Esophagus squamous epithelium (tissue), 5 donors: ENCODE measurements around the gene DGKD. TPM values are rescaled to one million over a fixed set of nuclear protein-coding genes. Genes with fewer than 3 reads are reported as not detected.

ENCODE experiments used
- DNase-seq: peaks from one replicate; lab custom pipeline; 2025; lab: John Stamatoyannopoulos, UW
- H3K27ac ChIP-seq, 4 donors: fragments of 200-600 bp; sonication (generic); one replicate each; pipeline ENCODE4 v1.5.1; 2016 to 2019; ENCODE audit warnings: mild to moderate bottlenecking in 1 of 4
- H3K27me3 ChIP-seq, 4 donors: fragments of 200-600 bp; sonication (generic); 1 replicate in 3 of 4; 2 replicates in 1 of 4; pipeline versions ENCODE4 v1.5.1 to v1.6.0; 2017 to 2021; ENCODE audit warnings: antibody characterized with exemption in 1 of 4
- H3K36me3 ChIP-seq, 3 donors: fragments of 200-600 bp; sonication (generic); one replicate each; pipeline ENCODE4 v1.5.1; 2016 to 2019
- H3K4me1 ChIP-seq, 3 donors: fragments of 200-600 bp; sonication (generic); one replicate each; pipeline ENCODE4 v1.5.1; 2017 to 2019
- H3K4me3 ChIP-seq, 4 donors: fragments of 200-600 bp; sonication (generic); 1 replicate in 3 of 4; 2 replicates in 1 of 4; pipeline ENCODE4 v1.5.1; 2016 to 2019; ENCODE audit warnings: mild to moderate bottlenecking in 2 of 4, moderate library complexity in 1 of 4
- H3K9me3 ChIP-seq, 3 donors: fragments of 200-600 bp; sonication (generic); one replicate each; pipeline ENCODE4 v1.5.1; 2016 to 2019
- CTCF ChIP-seq, 6 experiments: fragments of 450-650 bp in 4 of 6; fragments of 200-600 bp in 2 of 6; sonication (generic) in 2 of 6; IDR thresholded peaks; one replicate each; pipeline ENCODE4 v1.5.1; 2016 to 2019; ENCODE audit warnings: antibody characterized with exemption in 6 of 6, mild to moderate bottlenecking in 4 of 6, moderate library complexity in 4 of 6
- POLR2A ChIP-seq, 4 donors: fragments of 450-650 bp; IDR thresholded peaks; one replicate each; pipeline ENCODE4 v1.6.1; 2017; ENCODE audit warnings: antibody characterized with exemption in 4 of 4, mild to moderate bottlenecking in 4 of 4, moderate library complexity in 3 of 4
- WGBS, 2 donors: methylation state at CpG; one replicate each; pipeline ENCODE4 v1.1.5; 2018; 5-methylcytosine and 5-hydroxymethylcytosine counted together
- intact Hi-C: fragments of 100-400 bp; cut with DNase I; formaldehyde crosslinking; loops from one replicate; pipeline ENCODE4 v1.15.0; 2022
- total RNA-seq, 4 donors: library from RNA; depleted of rRNA; stranded (reverse); fragments of >200 nt; gene quantifications; one replicate each; pipeline ENCODE4 v1.1.0, GENCODE V29; 2016
- donor health status: DM: yes; HTN: yes; CAD: no.

The DGKD gene
- total RNA-seq, 4 donors from 2014 or later: 2.3 to 10.9 (median 4.2) TPM

- intact Hi-C loops: loop anchor here (10.0 kb wide), 1 partner anchor 94 kb away; no protein-coding TSS in a partner anchor
- WGBS, 2 donors: 17 to 28% methylated on average over 8 of the region's 8 CpGs
- Histone ChIP-seq H3K4me3 (no peak overlapping the region), H3K36me3 (no peaks in the 10 kb centered on the region), H3K27ac (no peak overlapping the region), H3K27me3 (peaks cover 0 to 76% (median 0%) of the 10 kb centered on the region in 4 donors), H3K9me3 (no peaks in the 10 kb centered on the region), H3K4me1 (peaks cover 22 to 58% (median 28%) of the 10 kb centered on the region in 3 donors)
- TF ChIP-seq POLR2A (IDR thresholded peaks at IDR 0.05) (no peak), CTCF (IDR thresholded peaks at IDR 0.05) (peak in 1 of 6 experiments; percentile 28)
- no peak for DNase-seq
Measured at GRCh38 chr2:233350708-233351107, 3.6 kb upstream of the DGKD start.

GRCh38 chr2:233351423-233351822 is 2.9 kb upstream of the DGKD start:
- 46 to 56% methylated on average over 7 of the region's 7 CpGs for WGBS, 2 donors
- H3K9me3 ChIP-seq: no peaks in the 10 kb centered on the region
- no peak for DNase-seq
- H3K36me3 ChIP-seq: no peaks in the 10 kb centered on the region
- TF ChIP-seq CTCF (IDR thresholded peaks at IDR 0.05) (no peak), POLR2A (IDR thresholded peaks at IDR 0.05) (no peak)
- peaks cover 25 to 66% (median 31%) of the 10 kb centered on the region in 3 donors for H3K4me1 ChIP-seq
- no peak overlapping the region for H3K4me3 ChIP-seq
- intact Hi-C loops: loop anchor here (10.0 kb wide), 1 partner anchor 93 kb away; no protein-coding TSS in a partner anchor
- peaks cover 0 to 71% (median 0%) of the 10 kb centered on the region in 4 donors for H3K27me3 ChIP-seq
- no peak overlapping the region for H3K27ac ChIP-seq

- Histone ChIP-seq H3K4me3 (no peak overlapping the region), H3K27me3 (peaks cover 0 to 63% (median 0%) of the 10 kb centered on the region in 4 donors), H3K9me3 (no peaks in the 10 kb centered on the region), H3K36me3 (no peaks in the 10 kb centered on the region), H3K4me1 (peaks cover 25 to 74% (median 33%) of the 10 kb centered on the region in 3 donors), H3K27ac (no peak overlapping the region)
- DNase-seq: no peak
- TF ChIP-seq CTCF (IDR thresholded peaks at IDR 0.05) (no peak), POLR2A (IDR thresholded peaks at IDR 0.05) (no peak)
- WGBS, 2 donors: 93 to 94% methylated on average over 11 to 16 of the region's 25 CpGs
- intact Hi-C loops: loop anchor here (10.0 kb wide), 1 partner anchor 93 kb away; no protein-coding TSS in a partner anchor
Measured at GRCh38 chr2:233352141-233352842, 2.0 kb upstream of the DGKD start.

GRCh38 chr2:233353101-233353768 is 1.1 kb upstream of the DGKD start:
- TF ChIP-seq POLR2A (IDR thresholded peaks at IDR 0.05): no peak
- no peak for TF ChIP-seq CTCF (IDR thresholded peaks at IDR 0.05)
- Histone ChIP-seq H3K36me3 (no peaks in the 10 kb centered on the region), H3K4me1 (peaks cover 25 to 74% (median 33%) of the 10 kb centered on the region in 3 donors), H3K27ac (peak overlapping the region; percentile 3 to 75 (median 46)), H3K4me3 (peak overlapping the region in 3 of 4 donors; percentile 55 to 79 (median 69)), H3K9me3 (no peaks in the 10 kb centered on the region), H3K27me3 (peaks cover 0 to 53% (median 0%) of the 10 kb centered on the region in 4 donors)
- intact Hi-C loops: loop anchor here (10.0 kb wide), 1 partner anchor 92 kb away; no protein-coding TSS in a partner anchor
- 52 to 53% methylated on average over 13 of the region's 22 CpGs for WGBS, 2 donors
- DNase-seq: no peak
